ENCODE results near the gene GZMM.
A peak's percentile ranks its signal among the peaks of the same experiment; 100 is the strongest.

Gene GZMM

GRCh38 chr19:574658-575526 is 31.0 kb downstream of the GZMM start:
- H3K4me3 ChIP-seq (ENCODE audit: insufficient read depth in 1 of 2, low read depth in 1 of 2, low read length in 2 of 2): peak overlapping the region in 1 of 2 experiments; percentile 70
- H3K9me3 ChIP-seq (ENCODE audit: control insufficient read depth, low read length): no peaks in the 10 kb centered on the region
- H3K79me1 ChIP-seq (replicated peaks; ENCODE audit: low read length, poor library complexity, severe bottlenecking): no peaks in the 10 kb centered on the region
- H3K4ac ChIP-seq (ENCODE audit: low read depth in 1 of 2, low read length in 2 of 2): no peak overlapping the region
- H2BK12ac ChIP-seq (ENCODE audit: low read length in 2 of 2): no peak overlapping the region
- no peak overlapping the region for H2AFZ ChIP-seq (ENCODE audit: low read depth, low read length)
- peak overlapping the region; percentile 15 for H4K91ac ChIP-seq (ENCODE audit: low read length)
- H3K36me3 ChIP-seq (ENCODE audit: control insufficient read depth in 1 of 2, insufficient read depth in 2 of 2, low read depth in 1 of 2, low read length in 2 of 2): peaks cover 4 to 31% of the 10 kb centered on the region in 2 experiments
- H3K27me3 ChIP-seq (ENCODE audit: control insufficient read depth in 1 of 2, insufficient read depth in 1 of 2, low read length in 2 of 2): no peaks in the 10 kb centered on the region
- H2BK15ac ChIP-seq (ENCODE audit: low read depth, poor library complexity, severe bottlenecking): peak overlapping the region; percentile 26
- H3K9ac ChIP-seq (ENCODE audit: low read length): peak overlapping the region; percentile 67
- peak overlapping the region; percentile 51 for H3K4me2 ChIP-seq (ENCODE audit: low read length, poor library complexity, severe bottlenecking)
- H3K18ac ChIP-seq (ENCODE audit: low read depth in 1 of 2, low read length in 2 of 2): peak overlapping the region in 1 of 2 experiments; percentile 25
- H2AK5ac ChIP-seq (ENCODE audit: low read length, severe bottlenecking): peak overlapping the region; percentile 29
- H2BK120ac ChIP-seq (ENCODE audit: low read depth, low read length): no peak overlapping the region
- peak overlapping the region; percentile 17 for H3K27ac ChIP-seq (ENCODE audit: low read length, poor library complexity, severe bottlenecking)
- peaks cover 55% of the 10 kb centered on the region for H3K4me1 ChIP-seq (ENCODE audit: control insufficient read depth, insufficient read depth, low read depth, low read length)
- peak; percentile 56 for DNase-seq
- no peak overlapping the region for H2BK5ac ChIP-seq (ENCODE audit: low read depth, low read length, poor library complexity, severe bottlenecking)
- peak overlapping the region; percentile 20 for H4K8ac ChIP-seq (ENCODE audit: low read length)
- H3K23ac ChIP-seq (ENCODE audit: low read length in 2 of 2): no peak overlapping the region
- no peak overlapping the region for H3K14ac ChIP-seq (ENCODE audit: low read length in 2 of 2)
- 65% methylated on average over 32 of the region's 32 CpGs for WGBS

GRCh38 chr19:575527-576506 is 32.0 kb downstream of the GZMM start:
- Histone ChIP-seq H3K4me1 (ENCODE audit: control insufficient read depth, insufficient read depth, low read depth, low read length) (peaks cover 59% of the 10 kb centered on the region), H3K27ac (ENCODE audit: low read length, poor library complexity, severe bottlenecking) (peak overlapping the region; percentile 45), H3K36me3 (ENCODE audit: control insufficient read depth in 1 of 2, insufficient read depth in 2 of 2, low read depth in 1 of 2, low read length in 2 of 2) (peaks cover 4 to 40% of the 10 kb centered on the region in 2 experiments), H2BK15ac (ENCODE audit: low read depth, poor library complexity, severe bottlenecking) (peak overlapping the region; percentile 33), H2BK12ac (ENCODE audit: low read length in 2 of 2) (peak overlapping the region in 1 of 2 experiments; percentile 49), H3K9me3 (ENCODE audit: control insufficient read depth, low read length) (no peaks in the 10 kb centered on the region), H3K18ac (ENCODE audit: low read depth in 1 of 2, low read length in 2 of 2) (no peak overlapping the region), H3K4me3 (ENCODE audit: insufficient read depth in 1 of 2, low read depth in 1 of 2, low read length in 2 of 2) (peak overlapping the region in 1 of 2 experiments; percentile 70), H3K27me3 (ENCODE audit: control insufficient read depth in 1 of 2, insufficient read depth in 1 of 2, low read length in 2 of 2) (no peaks in the 10 kb centered on the region), H4K91ac (ENCODE audit: low read length) (no peak overlapping the region), H2BK120ac (ENCODE audit: low read depth, low read length) (no peak overlapping the region), H2BK5ac (ENCODE audit: low read depth, low read length, poor library complexity, severe bottlenecking) (no peak overlapping the region), H3K4ac (ENCODE audit: low read depth in 1 of 2, low read length in 2 of 2) (no peak overlapping the region), H2AFZ (ENCODE audit: low read depth, low read length) (no peak overlapping the region), H3K14ac (ENCODE audit: low read length in 2 of 2) (peak overlapping the region in 1 of 2 experiments; percentile 21), H3K79me1 (replicated peaks; ENCODE audit: low read length, poor library complexity, severe bottlenecking) (no peaks in the 10 kb centered on the region), H3K4me2 (ENCODE audit: low read length, poor library complexity, severe bottlenecking) (peak overlapping the region; percentile 41), H3K9ac (ENCODE audit: low read length) (peak overlapping the region; percentile 67), H3K23ac (ENCODE audit: low read length in 2 of 2) (no peak overlapping the region), H2AK5ac (ENCODE audit: low read length, severe bottlenecking) (no peak overlapping the region), H4K8ac (ENCODE audit: low read length) (peak overlapping the region; percentile 20)
- DNase-seq: no peak
- WGBS: 76% methylated on average over 38 of the region's 38 CpGs

- peaks cover 8% of the 10 kb centered on the region for H3K79me1 ChIP-seq (replicated peaks; ENCODE audit: low read length, poor library complexity, severe bottlenecking)
- no peak overlapping the region for H3K4me2 ChIP-seq (ENCODE audit: low read length, poor library complexity, severe bottlenecking)
- H3K4me3 ChIP-seq (ENCODE audit: insufficient read depth in 1 of 2, low read depth in 1 of 2, low read length in 2 of 2): peak overlapping the region in 1 of 2 experiments; percentile 3
- H2BK120ac ChIP-seq (ENCODE audit: low read depth, low read length): no peak overlapping the region
- peak overlapping the region in 1 of 2 experiments; percentile 26 for H3K18ac ChIP-seq (ENCODE audit: low read depth in 1 of 2, low read length in 2 of 2)
- peak overlapping the region; percentile 35 for H2AK5ac ChIP-seq (ENCODE audit: low read length, severe bottlenecking)
- H2BK12ac ChIP-seq (ENCODE audit: low read length in 2 of 2): peak overlapping the region in 1 of 2 experiments; percentile 10
- peaks cover 12 to 49% of the 10 kb centered on the region in 2 experiments for H3K36me3 ChIP-seq (ENCODE audit: control insufficient read depth in 1 of 2, insufficient read depth in 2 of 2, low read depth in 1 of 2, low read length in 2 of 2)
- no peak overlapping the region for H2BK15ac ChIP-seq (ENCODE audit: low read depth, poor library complexity, severe bottlenecking)
- no peaks in the 10 kb centered on the region for H3K27me3 ChIP-seq (ENCODE audit: control insufficient read depth in 1 of 2, insufficient read depth in 1 of 2, low read length in 2 of 2)
- no peak overlapping the region for H3K9ac ChIP-seq (ENCODE audit: low read length)
- H4K91ac ChIP-seq (ENCODE audit: low read length): peak overlapping the region; percentile 64
- peaks cover 62% of the 10 kb centered on the region for H3K4me1 ChIP-seq (ENCODE audit: control insufficient read depth, insufficient read depth, low read depth, low read length)
- H3K9me3 ChIP-seq (ENCODE audit: control insufficient read depth, low read length): no peaks in the 10 kb centered on the region
- no peak overlapping the region for H3K14ac ChIP-seq (ENCODE audit: low read length in 2 of 2)
- DNase-seq: no peak
- H3K23ac ChIP-seq (ENCODE audit: low read length in 2 of 2): no peak overlapping the region
- no peak overlapping the region for H3K4ac ChIP-seq (ENCODE audit: low read depth in 1 of 2, low read length in 2 of 2)
- H2AFZ ChIP-seq (ENCODE audit: low read depth, low read length): no peak overlapping the region
- peak overlapping the region; percentile 43 for H4K8ac ChIP-seq (ENCODE audit: low read length)
- H3K27ac ChIP-seq (ENCODE audit: low read length, poor library complexity, severe bottlenecking): peak overlapping the region; percentile 57
- WGBS: 91% methylated on average over 25 of the region's 28 CpGs
- H2BK5ac ChIP-seq (ENCODE audit: low read depth, low read length, poor library complexity, severe bottlenecking): no peak overlapping the region
Observed at GRCh38 chr19:576768-577438, 33.0 kb downstream of the GZMM start.
